ENCODE results near the gene RPL7L1.
A peak's percentile ranks its signal among the peaks of the same experiment; 100 is the strongest.
"Not testable (repeated sequence)": the region's sequence is repeated elsewhere in the genome, so short reads cannot be mapped to it uniquely, and the experiment has no call there.

RPL7L1 gene

DNA sequence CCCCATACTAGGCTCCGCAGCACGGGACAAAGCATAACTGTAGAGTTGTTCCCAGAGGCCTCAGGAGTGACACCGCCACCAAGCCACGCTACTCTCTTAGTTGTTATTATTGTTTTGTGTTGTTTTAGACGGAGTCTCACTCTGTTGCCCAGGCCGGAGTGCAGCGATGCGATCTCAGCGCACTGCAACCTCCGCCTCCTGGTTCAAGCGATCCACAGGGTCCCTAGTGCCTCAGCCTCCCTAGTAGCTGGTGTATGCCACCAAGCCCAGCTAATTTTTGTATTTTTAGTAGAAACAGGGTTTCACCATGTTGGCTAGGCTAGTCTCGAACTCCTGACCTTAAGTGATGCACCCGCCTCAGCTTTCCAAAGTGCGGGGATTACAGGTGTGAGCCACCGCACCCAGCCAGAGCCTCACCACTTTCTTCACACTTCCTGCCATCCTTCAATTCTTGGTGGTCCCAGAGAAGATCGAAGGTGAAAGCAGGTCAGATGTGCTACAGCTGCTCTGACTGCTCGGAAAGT is 11.8 kb downstream of the RPL7L1 start:
- no peak for DNase-seq (ENCODE audit: low spot score)

DNA sequence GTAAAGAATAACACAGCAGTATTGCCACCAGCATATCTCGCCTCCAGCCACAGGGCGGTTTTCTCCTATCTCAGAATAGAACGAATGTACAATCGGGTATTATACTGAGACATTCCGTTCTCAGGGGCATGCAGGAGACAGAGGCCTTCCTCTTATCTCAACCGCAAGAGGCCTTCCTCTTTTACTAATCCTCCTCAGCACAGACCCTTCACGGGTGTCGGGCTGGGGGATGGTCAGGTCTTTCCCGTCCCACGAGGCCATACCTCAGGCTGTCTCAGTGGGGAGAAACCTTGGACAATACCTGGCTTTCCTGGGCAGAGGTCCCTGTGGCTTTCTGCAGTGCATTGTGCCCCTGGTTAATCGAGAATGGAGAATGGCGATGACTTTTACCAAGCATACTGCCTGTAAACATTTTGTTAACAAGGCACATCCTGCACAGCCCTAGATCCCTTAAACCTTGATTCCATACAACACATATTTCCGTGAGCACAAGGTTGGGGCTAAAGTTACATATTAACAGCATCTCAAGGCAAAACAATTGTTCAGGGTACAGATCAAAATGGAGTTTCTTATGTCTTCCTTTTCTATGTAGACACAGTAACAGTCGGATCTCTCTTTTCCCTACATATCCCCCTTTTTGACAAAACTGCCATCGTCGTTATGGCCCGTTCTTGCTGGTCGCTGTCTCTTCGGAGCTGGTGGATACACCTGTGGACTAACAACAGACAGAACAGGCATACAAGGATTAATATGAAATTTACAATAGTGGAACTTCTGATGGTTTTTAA is 14.8 kb downstream of the RPL7L1 start:
- not testable (repeated sequence) for DNase-seq (ENCODE audit: low spot score)

GRCh38 chr6:42896178-42896719 is 16.8 kb downstream of the RPL7L1 start:
- no peak for DNase-seq (ENCODE audit: low spot score)

- DNase-seq (ENCODE audit: low spot score): peak; percentile 53
Measured at GRCh38 chr6:42898891-42899361, 19.5 kb downstream of the RPL7L1 start.

GRCh38 chr6:42899871-42900270 is 20.5 kb downstream of the RPL7L1 start:
- no peak for DNase-seq (ENCODE audit: low spot score)

DNA sequence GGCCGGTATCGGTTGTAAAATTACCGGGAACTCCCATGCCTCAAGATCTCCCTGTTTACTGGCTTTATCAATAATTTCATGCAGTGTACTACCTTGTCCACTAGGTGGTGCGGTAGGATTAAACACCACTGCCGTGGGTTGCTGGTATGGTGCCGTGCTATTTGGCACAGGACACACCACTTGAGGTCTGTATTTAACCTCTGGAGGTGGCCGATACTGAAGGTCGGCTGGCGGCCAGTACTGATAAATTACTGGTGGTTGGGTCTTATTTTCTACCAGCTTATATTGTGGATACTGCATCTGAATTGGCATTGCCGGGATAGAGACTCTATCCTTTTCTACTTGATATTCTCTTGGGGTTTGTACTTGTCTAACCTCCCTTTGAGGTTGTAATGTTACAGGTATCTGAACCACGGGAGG is 22.1 kb downstream of the RPL7L1 start:
- DNase-seq (ENCODE audit: low spot score): peak; percentile 62

DNA sequence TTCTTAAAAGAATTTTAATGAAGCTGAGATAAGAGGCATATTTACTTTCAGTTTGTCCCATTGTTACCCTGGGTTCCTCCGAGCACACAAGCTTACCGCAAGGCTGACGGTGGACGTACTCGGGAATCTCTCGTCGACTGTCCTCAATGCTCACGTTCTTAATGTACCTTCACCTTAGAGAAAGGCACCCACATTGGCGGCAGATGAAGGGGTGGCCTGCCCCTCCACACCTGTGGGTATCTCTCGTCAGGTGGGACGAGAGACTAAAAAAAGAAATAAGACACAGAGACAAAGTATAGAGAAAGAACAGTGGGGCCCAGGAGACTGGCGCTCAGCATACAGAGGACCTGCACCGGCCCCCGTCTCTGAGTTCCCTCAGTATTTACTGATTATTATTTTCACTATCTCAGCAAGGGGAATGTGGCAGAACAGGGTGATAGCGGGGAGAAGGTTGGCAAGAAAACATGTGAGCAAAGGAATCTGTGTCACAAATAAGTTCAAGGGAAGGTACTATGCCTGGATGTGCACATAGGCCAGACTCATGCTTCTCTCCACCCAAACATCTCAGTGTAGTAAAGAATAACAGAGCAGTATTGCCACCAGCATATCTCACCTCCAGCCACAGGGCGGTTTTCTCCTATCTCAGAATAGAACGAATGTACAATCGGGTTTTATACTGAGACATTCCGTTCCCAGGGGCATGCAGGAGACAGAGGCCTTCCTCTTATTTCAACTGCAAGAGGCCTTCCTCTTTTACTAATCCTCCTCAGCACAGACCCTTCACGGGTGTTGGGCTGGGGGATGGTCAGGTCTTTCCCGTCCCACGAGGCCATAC is 23.2 kb downstream of the RPL7L1 start:
- not testable (repeated sequence) for DNase-seq (ENCODE audit: low spot score)

DNA sequence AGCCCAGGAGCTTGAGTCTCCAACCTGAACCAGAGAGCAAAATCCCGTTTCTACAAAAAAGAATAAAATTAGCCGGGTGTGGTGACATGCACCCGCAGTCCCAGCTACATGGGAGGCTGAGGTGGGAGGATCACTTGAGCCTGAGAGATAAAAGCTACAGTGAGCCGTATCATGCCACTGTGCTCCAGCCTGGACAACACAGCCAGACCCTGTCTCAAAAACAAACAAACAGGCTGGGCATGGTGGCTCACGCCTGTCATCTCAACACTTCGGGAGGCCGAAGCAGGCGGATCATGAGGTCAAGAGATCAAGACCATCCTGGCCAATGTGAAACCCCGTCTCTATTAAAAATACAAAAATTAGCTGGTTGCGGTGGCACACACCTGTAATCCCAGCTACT is 25.1 kb downstream of the RPL7L1 start:
- no peak for DNase-seq (ENCODE audit: low spot score)

GRCh38 chr6:42907336-42907735 is 27.9 kb downstream of the RPL7L1 start:
- no peak for DNase-seq (ENCODE audit: low spot score)

DNA sequence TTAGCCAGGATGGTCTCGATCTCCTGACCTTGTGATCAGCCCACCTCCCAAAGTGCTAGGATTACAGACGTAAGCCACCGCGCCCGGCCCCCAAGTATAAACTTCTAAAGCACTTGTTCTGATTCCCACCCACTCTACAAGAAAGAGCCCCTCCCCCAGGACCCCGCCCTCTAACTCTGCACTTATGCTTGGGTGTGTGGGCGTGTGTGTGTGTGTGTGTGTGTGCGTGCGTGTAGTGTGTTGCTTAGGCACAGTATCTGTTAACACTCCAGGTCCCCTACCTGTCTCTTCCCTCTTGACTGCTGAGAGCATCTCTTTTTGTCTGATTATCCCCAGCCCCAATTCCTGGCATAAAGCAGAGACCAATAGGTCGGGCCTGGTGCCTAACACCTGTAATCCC is 30.4 kb downstream of the RPL7L1 start:
- no peak for DNase-seq (ENCODE audit: low spot score)

DNA sequence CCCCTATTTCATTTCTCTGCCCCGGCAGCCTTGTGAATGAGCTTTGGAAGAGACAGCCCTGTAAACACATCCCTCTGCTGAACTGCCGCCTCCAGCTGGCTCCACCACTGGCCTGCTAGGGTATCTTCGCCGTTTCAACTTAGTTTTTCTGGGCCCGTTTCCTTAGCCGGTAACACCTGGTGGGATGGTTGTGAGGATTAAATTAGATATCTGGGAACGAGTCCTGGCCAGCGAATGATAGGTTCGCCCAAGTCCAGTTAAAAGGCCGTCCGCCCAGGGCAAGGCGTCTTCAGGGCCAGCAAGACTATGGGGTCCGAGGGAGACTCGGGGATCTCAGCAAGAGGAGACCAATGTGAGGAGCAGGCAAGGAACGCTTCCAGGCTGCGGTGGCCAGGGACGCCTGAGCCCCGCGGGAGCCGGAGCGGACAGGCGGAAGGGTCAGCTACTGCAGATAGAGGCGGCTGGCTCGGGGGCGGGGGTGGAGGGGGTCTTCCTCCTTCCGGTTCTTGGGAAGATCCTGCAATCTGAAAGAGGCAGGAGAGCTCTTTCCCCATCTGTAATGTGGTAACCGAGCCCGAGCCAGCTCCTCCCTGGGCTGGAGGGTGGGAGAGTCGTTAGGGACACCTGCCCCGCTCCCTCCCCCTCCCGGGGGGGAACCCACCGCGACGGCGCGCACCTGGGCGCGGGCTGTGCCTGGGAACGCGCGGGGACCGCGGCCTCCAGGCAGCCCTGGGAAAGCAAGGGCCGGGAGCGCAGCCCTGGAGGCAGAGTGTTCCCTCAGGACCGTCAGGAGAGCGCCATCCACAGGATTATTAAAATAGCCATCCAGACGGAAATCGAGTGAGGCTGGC is 32.0 kb downstream of the RPL7L1 start:
- DNase-seq (ENCODE audit: low spot score): peak; percentile 74

- no peak for DNase-seq (ENCODE audit: low spot score)
Measured at GRCh38 chr6:42914546-42914945, 35.1 kb downstream of the RPL7L1 start.

GRCh38 chr6:42915732-42916131 is 36.3 kb downstream of the RPL7L1 start, which contains the start of gene PTCRA:
Gene PTCRA, plus strand, starts transcription at chr6:42916053. Its CDS starts 17 bp downstream, at chr6:42916070.
- DNase-seq (ENCODE audit: low spot score): no peak

- no peak for DNase-seq (ENCODE audit: low spot score)
Measured at GRCh38 chr6:42916288-42916687, 36.9 kb downstream of the RPL7L1 start.

- no peak for DNase-seq (ENCODE audit: low spot score)
Measured at GRCh38 chr6:42921801-42922200, 42.4 kb downstream of the RPL7L1 start.

DNA sequence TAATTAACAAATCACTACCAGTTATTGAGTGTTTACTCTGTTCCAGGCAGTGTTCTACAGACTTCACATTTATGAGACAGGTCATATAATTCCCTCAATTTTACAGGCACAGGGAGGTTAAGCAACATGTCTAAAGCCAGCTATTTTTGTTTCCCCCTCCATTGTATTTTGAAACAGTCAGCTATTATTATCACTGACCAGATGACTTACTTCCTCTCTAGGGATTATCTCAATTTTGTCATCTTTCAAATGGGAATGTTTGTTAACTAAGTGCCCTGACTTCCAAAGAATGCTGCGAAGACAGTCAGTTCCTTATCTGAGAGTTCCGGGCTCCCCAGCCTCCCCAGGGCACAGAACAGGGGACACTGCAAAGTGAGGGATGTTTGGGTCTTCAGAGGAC is 44.2 kb downstream of the RPL7L1 start:
- no peak for DNase-seq (ENCODE audit: low spot score)

DNA sequence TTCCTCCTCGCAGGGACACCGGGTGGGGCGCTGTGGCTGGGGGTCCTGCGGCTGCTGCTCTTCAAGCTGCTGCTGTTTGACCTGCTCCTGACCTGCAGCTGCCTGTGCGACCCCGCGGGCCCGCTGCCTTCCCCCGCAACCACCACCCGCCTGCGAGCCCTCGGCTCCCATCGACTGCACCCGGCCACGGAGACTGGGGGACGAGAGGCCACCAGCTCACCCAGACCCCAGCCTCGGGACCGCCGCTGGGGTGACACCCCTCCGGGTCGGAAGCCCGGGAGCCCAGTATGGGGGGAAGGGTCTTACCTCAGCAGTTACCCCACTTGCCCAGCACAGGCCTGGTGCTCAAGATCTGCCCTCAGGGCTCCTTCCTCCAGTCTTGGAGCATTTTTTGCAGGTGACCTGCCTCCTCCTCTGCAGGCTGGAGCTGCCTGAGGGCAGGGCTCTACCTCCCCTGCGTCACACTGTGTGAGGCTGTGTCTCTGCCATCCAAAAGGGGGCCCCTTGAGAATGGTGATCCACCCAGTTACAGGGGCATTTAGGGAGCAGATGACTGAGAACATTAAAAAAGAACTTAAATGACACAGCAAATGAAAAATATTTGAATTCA is 45.9 kb downstream of the RPL7L1 start:
- peak; percentile 34 for DNase-seq (ENCODE audit: low spot score)

- peak; percentile 91 for DNase-seq (ENCODE audit: low spot score)
Measured at GRCh38 chr6:42928986-42929820, 49.8 kb downstream of the RPL7L1 start, which contains the start of gene CNPY3. Gene CNPY3, plus strand, starts transcription at chr6:42929480. Its CDS starts 91 bp downstream, at chr6:42929571.

DNA sequence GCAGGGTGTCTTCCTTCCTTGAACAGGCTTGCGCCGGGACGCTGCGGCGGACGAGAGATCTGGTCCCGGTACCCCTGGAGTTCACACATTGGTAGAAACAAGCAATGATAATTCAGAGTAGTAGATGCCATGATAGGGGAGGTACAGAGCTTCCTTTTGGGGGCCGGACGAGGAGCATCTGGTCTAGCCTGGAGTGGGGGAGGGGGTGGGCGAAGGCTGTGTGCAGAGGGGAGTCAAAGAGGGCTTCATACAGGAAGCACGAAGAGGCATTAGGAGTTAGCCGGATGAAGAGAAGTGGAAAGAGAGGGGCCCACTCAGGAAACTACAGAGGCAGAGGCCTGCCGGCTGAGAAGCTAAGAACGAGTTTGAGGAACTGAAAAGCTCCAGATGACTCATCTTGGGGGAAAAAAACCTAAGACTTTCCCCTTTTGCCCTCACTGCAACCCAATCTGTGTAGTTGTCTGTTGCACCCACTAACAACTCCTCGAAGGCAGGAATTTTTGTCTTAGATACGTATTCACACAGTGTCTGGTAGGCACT is 50.5 kb downstream of the RPL7L1 start:
- no peak for DNase-seq (ENCODE audit: low spot score)

- DNase-seq (ENCODE audit: low spot score): no peak
Measured at GRCh38 chr6:42932412-42932811, 53.0 kb downstream of the RPL7L1 start.

All from iPS-NIHi11 (cell line).